HCT116 (cell line): ENCODE data around the gene TENT4A. TPM values are rescaled to one million over a fixed set of nuclear protein-coding genes. Genes with fewer than 3 reads are reported as not detected.

Experiments used
- ATAC-seq: fragments of 200-7000 bp; cut with Tn5 transposase; 2 replicates; pipeline ENCODE4 v1.9.1; 2020; ENCODE audit warnings: mild to moderate bottlenecking, moderate library complexity
- BruUV-seq: library from RNA; stranded (reverse); fragments of 400-500 nt; replicated peaks from 2 replicates; lab custom pipeline; 2021; lab: Mats Ljungman, UMichigan
- CTCF ChIA-PET: fragments of 300-600 bp; sonication (Branson Sonifier 250); formaldehyde crosslinking; loops from one replicate; lab custom pipeline; 2021; ENCODE audit warnings: antibody characterized with exemption; lab: Charles Lee
- POLR2A ChIA-PET: fragments of 300-600, 350-600 bp; sonication (Branson Sonifier 250); formaldehyde crosslinking; loops from one replicate; lab custom pipeline; 2021; ENCODE audit warnings: antibody characterized with exemption; lab: Charles Lee
- RAD21 ChIA-PET, 2 experiments: fragments of 300-600 bp; sonication (Branson Sonifier 250); formaldehyde crosslinking; loops; one replicate each; lab custom pipeline; 2023; ENCODE audit warnings: low total read pairs in 2 of 2; ENCODE audit not compliant: uncharacterized antibody in 2 of 2, unreplicated experiment in 2 of 2, low non-redundant PET in 1 of 2; lab: Charles Lee
- DNase-seq: peaks from one replicate; pipeline ENCODE4 v3.0.0-alpha.2; 2010; ENCODE audit warnings: low read depth, low spot score
- H2AFZ ChIP-seq: fragments of 200-600 bp; shearing (Covaris generic), sonication (generic); 2 replicates; pipeline ENCODE4 v1.6.1; 2017; ENCODE audit warnings: low read depth, mixed run types, mixed read lengths, antibody characterized with exemption, low read length; ENCODE audit not compliant: poor library complexity, severe bottlenecking
- H3K27ac ChIP-seq: 2 replicates; pipeline ENCODE4 v1.5.1; 2012; ENCODE audit warnings: low read depth, low read length
- H3K27me3 ChIP-seq: fragments of 200-600 bp; sonication (generic); 2 replicates; pipeline ENCODE4 v1.6.1; 2016; ENCODE audit warnings: mixed run types, low read length, mixed read lengths; ENCODE audit not compliant: insufficient read depth
- H3K36me3 ChIP-seq, 2 experiments: fragments of 200-500 bp in 1 of 2; fragments of 200-600 bp in 1 of 2; sonication (Bioruptor generic) in 1 of 2; sonication (generic) in 1 of 2; 2 replicates each; pipeline versions ENCODE4 v1.5.1 to v1.6.1; 2014 to 2016; ENCODE audit warnings: low read length in 2 of 2, inconsistent platforms in 1 of 2, mixed read lengths in 1 of 2, mixed run types in 1 of 2; ENCODE audit not compliant: insufficient read depth in 2 of 2, control insufficient read depth in 1 of 2
- H3K4me1 ChIP-seq, 2 experiments: fragments of 200-600 bp in 1 of 2; sonication (generic) in 1 of 2; 2 replicates each; pipeline versions ENCODE4 v1.5.1 to v1.6.1; 2012 to 2017; ENCODE audit warnings: low read length in 2 of 2, inconsistent platforms in 1 of 2, mild to moderate bottlenecking in 1 of 2, mixed read lengths in 1 of 2, mixed run types in 1 of 2, moderate library complexity in 1 of 2; ENCODE audit not compliant: insufficient read depth in 2 of 2, control insufficient read depth in 1 of 2
- H3K4me2 ChIP-seq: fragments of 200-600 bp; sonication (generic); 2 replicates; pipeline ENCODE4 v1.6.1; 2017; ENCODE audit warnings: mixed run types, low read length, mixed read lengths
- H3K4me3 ChIP-seq, 2 experiments: fragments of 200-600 bp in 1 of 2; sonication (generic) in 1 of 2; replicated peaks in 1 of 2; 2 replicates each; pipeline ENCODE4 v1.5.1; 2011 to 2016; ENCODE audit warnings: low read length in 2 of 2, control low read depth in 1 of 2, low read depth in 1 of 2, mild to moderate bottlenecking in 1 of 2, mixed read lengths in 1 of 2, mixed run types in 1 of 2
- H3K79me2 ChIP-seq: fragments of 200-600 bp; sonication (generic); 2 replicates; pipeline ENCODE4 v1.6.1; 2017; ENCODE audit warnings: mild to moderate bottlenecking, mixed run types, low read length, moderate library complexity, mixed read lengths; ENCODE audit not compliant: insufficient read depth
- H3K9ac ChIP-seq: fragments of 200-600 bp; sonication (generic); 2 replicates; pipeline ENCODE4 v1.6.1; 2016; ENCODE audit warnings: low read length, mixed read lengths
- H3K9me2 ChIP-seq: fragments of 200-600 bp; sonication (generic), shearing (Covaris generic); 2 replicates; pipeline ENCODE4 v1.6.1; 2017; ENCODE audit warnings: mixed run types, mild to moderate bottlenecking, moderate library complexity; ENCODE audit not compliant: insufficient read depth
- H3K9me3 ChIP-seq, 2 experiments: fragments of 200-500 bp in 1 of 2; fragments of 200-600 bp in 1 of 2; sonication (Bioruptor generic) in 1 of 2; sonication (generic) in 1 of 2; 2 replicates each; pipeline ENCODE4 v1.6.1; 2014 to 2017; ENCODE audit warnings: low read length in 2 of 2, mixed read lengths in 2 of 2, inconsistent platforms in 1 of 2, low read depth in 1 of 2, mild to moderate bottlenecking in 1 of 2, mixed run types in 1 of 2, moderate library complexity in 1 of 2; ENCODE audit not compliant: control insufficient read depth in 1 of 2, insufficient read depth in 1 of 2
- H4K20me1 ChIP-seq: fragments of 200-600 bp; sonication (generic), shearing (Covaris generic); 2 replicates; pipeline ENCODE4 v1.6.1; 2017; ENCODE audit warnings: mixed run types, mild to moderate bottlenecking, moderate library complexity; ENCODE audit not compliant: insufficient read depth
- CBX3 ChIP-seq: IDR thresholded peaks from 2 replicates; pipeline ENCODE4 v1.6.1; 2012; ENCODE audit warnings: low read depth
- EZH2 ChIP-seq: fragments of 200-600 bp; sonication (generic); IDR thresholded peaks from 2 replicates; pipeline ENCODE4 v1.6.1; 2017; ENCODE audit warnings: antibody characterized with exemption, mixed run types
- EZH2phosphoT487 ChIP-seq: fragments of 200-600 bp; IDR thresholded peaks from 2 replicates; pipeline ENCODE4 v1.6.1; 2018; ENCODE audit warnings: antibody characterized with exemption, borderline replicate concordance
- FOSL1 ChIP-seq: IDR thresholded peaks from 2 replicates; pipeline ENCODE4 v1.6.1; 2012; ENCODE audit warnings: low read depth
- JUND ChIP-seq: IDR thresholded peaks from 2 replicates; pipeline ENCODE4 v1.6.1; 2012
- RAD21 ChIP-seq: IDR thresholded peaks from 2 replicates; pipeline ENCODE4 v1.6.1; 2012; ENCODE audit warnings: low read depth, mild to moderate bottlenecking
- SIN3A ChIP-seq: IDR thresholded peaks from 2 replicates; pipeline ENCODE4 v1.6.1; 2012; ENCODE audit warnings: low read depth
- ZNF274 ChIP-seq: fragments of 200-500 bp; sonication (Bioruptor generic); IDR thresholded peaks from 2 replicates; pipeline ENCODE4 v1.6.1; 2014; ENCODE audit warnings: mild to moderate bottlenecking, low read depth, low read length, inconsistent platforms
- intact Hi-C: fragments of 100-400 bp; cut with micrococcal nuclease; formaldehyde crosslinking; loops from 2 replicates; pipeline ENCODE4 v1.10.0; 2022
- total RNA-seq: library from RNA; stranded (reverse); gene quantifications from one replicate; pipeline ENCODE4 v1.2.1, GENCODE V29; 2021; ENCODE audit not compliant: unreplicated experiment
- TF ChIP-seq, protein P1 (sequence below): IDR thresholded peaks from 2 replicates; pipeline ENCODE4 v1.6.1; 2011; ENCODE audit warnings: mild to moderate bottlenecking, low read length, moderate library complexity; ENCODE audit not compliant: insufficient replicate concordance; ENCODE audit errors: extremely low read depth
- TF ChIP-seq, protein P2 (sequence below): IDR thresholded peaks from 2 replicates; pipeline ENCODE4 v1.6.1; 2012
- TF ChIP-seq, protein P3 (sequence below): IDR thresholded peaks from 2 replicates; pipeline ENCODE4 v1.6.1; 2012; ENCODE audit warnings: low read depth

Gene TENT4A
- total RNA-seq, 1 experiment from 2014 or later, result 39.8 TPM

DNA sequence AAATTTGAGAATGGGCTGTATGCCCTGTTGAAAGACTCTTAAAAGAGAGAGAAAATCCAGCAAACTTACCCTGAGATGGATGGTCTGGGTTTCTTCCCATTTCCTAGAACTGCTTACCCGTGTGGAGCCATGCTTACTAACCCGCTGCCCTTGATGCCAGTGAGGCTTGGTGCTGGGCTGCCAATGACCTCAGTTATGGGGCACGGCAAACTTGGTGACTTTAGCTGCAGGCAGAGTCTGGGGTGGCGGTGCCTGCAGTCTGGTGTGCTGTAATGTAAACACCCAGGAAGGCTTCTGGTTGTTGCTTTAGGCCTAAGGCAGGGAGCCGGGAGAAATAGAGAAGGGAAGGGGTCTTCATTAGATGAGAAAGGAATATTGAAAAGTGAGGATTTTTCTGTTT, 7.3 kb upstream of the TENT4A start:
- peaks cover 15 to 21% of the 10 kb centered on the region in 2 experiments for H3K4me1 ChIP-seq
- CTCF ChIA-PET, result no interaction called here
- no peaks in the 10 kb centered on the region for H4K20me1 ChIP-seq
- no peak overlapping the region for H3K9ac ChIP-seq
- H3K36me3 ChIP-seq, result no peaks in the 10 kb centered on the region
- DNase-seq (no peak), ATAC-seq (no peak)
- POLR2A ChIA-PET, result no interaction called here
- H3K79me2 ChIP-seq, result no peaks in the 10 kb centered on the region
- H3K4me3 ChIP-seq, result no peak overlapping the region
- BruUV-seq, result no TSS peak
- no peaks in the 10 kb centered on the region for H3K9me3 ChIP-seq
- H3K4me2 ChIP-seq, result no peak overlapping the region
- H3K27ac ChIP-seq, result no peak overlapping the region
- H3K9me2 ChIP-seq, result no peaks in the 10 kb centered on the region
- no peak overlapping the region for H2AFZ ChIP-seq
- intact Hi-C loops, result no loop called here
- no peak for TF ChIP-seq EZH2phosphoT487
- TF ChIP-seq, protein P1, sequence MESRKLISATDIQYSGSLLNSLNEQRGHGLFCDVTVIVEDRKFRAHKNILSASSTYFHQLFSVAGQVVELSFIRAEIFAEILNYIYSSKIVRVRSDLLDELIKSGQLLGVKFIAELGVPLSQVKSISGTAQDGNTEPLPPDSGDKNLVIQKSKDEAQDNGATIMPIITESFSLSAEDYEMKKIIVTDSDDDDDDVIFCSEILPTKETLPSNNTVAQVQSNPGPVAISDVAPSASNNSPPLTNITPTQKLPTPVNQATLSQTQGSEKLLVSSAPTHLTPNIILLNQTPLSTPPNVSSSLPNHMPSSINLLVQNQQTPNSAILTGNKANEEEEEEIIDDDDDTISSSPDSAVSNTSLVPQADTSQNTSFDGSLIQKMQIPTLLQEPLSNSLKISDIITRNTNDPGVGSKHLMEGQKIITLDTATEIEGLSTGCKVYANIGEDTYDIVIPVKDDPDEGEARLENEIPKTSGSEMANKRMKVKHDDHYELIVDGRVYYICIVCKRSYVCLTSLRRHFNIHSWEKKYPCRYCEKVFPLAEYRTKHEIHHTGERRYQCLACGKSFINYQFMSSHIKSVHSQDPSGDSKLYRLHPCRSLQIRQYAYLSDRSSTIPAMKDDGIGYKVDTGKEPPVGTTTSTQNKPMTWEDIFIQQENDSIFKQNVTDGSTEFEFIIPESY, result no peak
- no peak for TF ChIP-seq FOSL1
- no peak for TF ChIP-seq SIN3A
- TF ChIP-seq, protein P2, sequence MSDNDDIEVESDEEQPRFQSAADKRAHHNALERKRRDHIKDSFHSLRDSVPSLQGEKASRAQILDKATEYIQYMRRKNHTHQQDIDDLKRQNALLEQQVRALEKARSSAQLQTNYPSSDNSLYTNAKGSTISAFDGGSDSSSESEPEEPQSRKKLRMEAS, result no peak
- TF ChIP-seq, protein P3, sequence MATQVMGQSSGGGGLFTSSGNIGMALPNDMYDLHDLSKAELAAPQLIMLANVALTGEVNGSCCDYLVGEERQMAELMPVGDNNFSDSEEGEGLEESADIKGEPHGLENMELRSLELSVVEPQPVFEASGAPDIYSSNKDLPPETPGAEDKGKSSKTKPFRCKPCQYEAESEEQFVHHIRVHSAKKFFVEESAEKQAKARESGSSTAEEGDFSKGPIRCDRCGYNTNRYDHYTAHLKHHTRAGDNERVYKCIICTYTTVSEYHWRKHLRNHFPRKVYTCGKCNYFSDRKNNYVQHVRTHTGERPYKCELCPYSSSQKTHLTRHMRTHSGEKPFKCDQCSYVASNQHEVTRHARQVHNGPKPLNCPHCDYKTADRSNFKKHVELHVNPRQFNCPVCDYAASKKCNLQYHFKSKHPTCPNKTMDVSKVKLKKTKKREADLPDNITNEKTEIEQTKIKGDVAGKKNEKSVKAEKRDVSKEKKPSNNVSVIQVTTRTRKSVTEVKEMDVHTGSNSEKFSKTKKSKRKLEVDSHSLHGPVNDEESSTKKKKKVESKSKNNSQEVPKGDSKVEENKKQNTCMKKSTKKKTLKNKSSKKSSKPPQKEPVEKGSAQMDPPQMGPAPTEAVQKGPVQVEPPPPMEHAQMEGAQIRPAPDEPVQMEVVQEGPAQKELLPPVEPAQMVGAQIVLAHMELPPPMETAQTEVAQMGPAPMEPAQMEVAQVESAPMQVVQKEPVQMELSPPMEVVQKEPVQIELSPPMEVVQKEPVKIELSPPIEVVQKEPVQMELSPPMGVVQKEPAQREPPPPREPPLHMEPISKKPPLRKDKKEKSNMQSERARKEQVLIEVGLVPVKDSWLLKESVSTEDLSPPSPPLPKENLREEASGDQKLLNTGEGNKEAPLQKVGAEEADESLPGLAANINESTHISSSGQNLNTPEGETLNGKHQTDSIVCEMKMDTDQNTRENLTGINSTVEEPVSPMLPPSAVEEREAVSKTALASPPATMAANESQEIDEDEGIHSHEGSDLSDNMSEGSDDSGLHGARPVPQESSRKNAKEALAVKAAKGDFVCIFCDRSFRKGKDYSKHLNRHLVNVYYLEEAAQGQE, result no peak
- TF ChIP-seq JUND, result no peak
- TF ChIP-seq CBX3, result no peak
- no peak for TF ChIP-seq EZH2
- TF ChIP-seq ZNF274, result no peak
- TF ChIP-seq RAD21, result no peak
- H3K27me3 ChIP-seq, result no peaks in the 10 kb centered on the region
- RAD21 ChIA-PET, result no interaction called here
